Measurements from ENCODE around the gene S1PR4.
A peak's percentile ranks its signal among the peaks of the same experiment; 100 is the strongest.

The S1PR4 gene

GRCh38 chr19:3142781-3143337 lies 35.7 kb upstream of the S1PR4 start:
- TF ChIP-seq, protein P1, sequence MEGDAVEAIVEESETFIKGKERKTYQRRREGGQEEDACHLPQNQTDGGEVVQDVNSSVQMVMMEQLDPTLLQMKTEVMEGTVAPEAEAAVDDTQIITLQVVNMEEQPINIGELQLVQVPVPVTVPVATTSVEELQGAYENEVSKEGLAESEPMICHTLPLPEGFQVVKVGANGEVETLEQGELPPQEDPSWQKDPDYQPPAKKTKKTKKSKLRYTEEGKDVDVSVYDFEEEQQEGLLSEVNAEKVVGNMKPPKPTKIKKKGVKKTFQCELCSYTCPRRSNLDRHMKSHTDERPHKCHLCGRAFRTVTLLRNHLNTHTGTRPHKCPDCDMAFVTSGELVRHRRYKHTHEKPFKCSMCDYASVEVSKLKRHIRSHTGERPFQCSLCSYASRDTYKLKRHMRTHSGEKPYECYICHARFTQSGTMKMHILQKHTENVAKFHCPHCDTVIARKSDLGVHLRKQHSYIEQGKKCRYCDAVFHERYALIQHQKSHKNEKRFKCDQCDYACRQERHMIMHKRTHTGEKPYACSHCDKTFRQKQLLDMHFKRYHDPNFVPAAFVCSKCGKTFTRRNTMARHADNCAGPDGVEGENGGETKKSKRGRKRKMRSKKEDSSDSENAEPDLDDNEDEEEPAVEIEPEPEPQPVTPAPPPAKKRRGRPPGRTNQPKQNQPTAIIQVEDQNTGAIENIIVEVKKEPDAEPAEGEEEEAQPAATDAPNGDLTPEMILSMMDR (conservative IDR thresholded peaks at IDR 0.05; ENCODE audit: low read depth), result no peak
- CTCF ChIA-PET, result interaction anchor here (0.6 to 1.4 kb wide), 2 partner anchors 13 to 1433 kb away, joined by 3 to 7 read pairs; no protein-coding TSS in a partner anchor
- DNase-seq (ENCODE audit: low spot score), result no peak
- POLR2A ChIA-PET (ENCODE audit: low non-redundant PET), result interaction anchor here (1.1 kb wide), 1 partner anchor 10 kb away, joined by 4 read pairs; no protein-coding TSS in a partner anchor
- H3K27ac ChIP-seq, result peak overlapping the region; percentile 97

GRCh38 chr19:3145909-3146676 lies 32.5 kb upstream of the S1PR4 start:
- POLR2A ChIA-PET (ENCODE audit: low non-redundant PET), result no interaction called here

GRCh38 chr19:3146677-3147100 lies 31.9 kb upstream of the S1PR4 start:
- POLR2A ChIA-PET (ENCODE audit: low non-redundant PET), result no interaction called here
- CTCF ChIA-PET, result interaction anchor here (0.6 to 0.9 kb wide), 4 partner anchors 11 to 280 kb away, joined by 3 to 5 read pairs (median 3); partner anchors contain the start of gene GNA15

More at GRCh38 chr19:3145909-3146676, 32.5 kb upstream of the S1PR4 start:
- TF ChIP-seq, protein P1 (conservative IDR thresholded peaks at IDR 0.05; ENCODE audit: low read depth), result no peak
- peak overlapping the region; percentile 52 for H3K27ac ChIP-seq
- CTCF ChIA-PET, result interaction anchor here (0.6 to 0.9 kb wide), 4 partner anchors 11 to 1636 kb away, joined by 3 to 5 read pairs (median 3); partner anchors contain the start of gene GNA15
- DNase-seq (ENCODE audit: low spot score), result no peak

GRCh38 chr19:3148503-3148902 lies 30.1 kb upstream of the S1PR4 start:
- CTCF ChIA-PET, result no interaction called here
- POLR2A ChIA-PET (ENCODE audit: low non-redundant PET), result no interaction called here
- no peak for DNase-seq (ENCODE audit: low spot score)
- H3K27ac ChIP-seq, result peak overlapping the region; percentile 52
- TF ChIP-seq, protein P1 (conservative IDR thresholded peaks at IDR 0.05; ENCODE audit: low read depth), result no peak

More at GRCh38 chr19:3146677-3147100, 31.9 kb upstream of the S1PR4 start:
- TF ChIP-seq, protein P1 (conservative IDR thresholded peaks at IDR 0.05; ENCODE audit: low read depth), result peak; percentile 87
- no peak for DNase-seq (ENCODE audit: low spot score)
- peak overlapping the region; percentile 52 for H3K27ac ChIP-seq

GRCh38 chr19:3149089-3149488 lies 29.5 kb upstream of the S1PR4 start:
- TF ChIP-seq, protein P1 (conservative IDR thresholded peaks at IDR 0.05; ENCODE audit: low read depth), result no peak
- no peak for DNase-seq (ENCODE audit: low spot score)
- CTCF ChIA-PET, result no interaction called here
- POLR2A ChIA-PET (ENCODE audit: low non-redundant PET), result no interaction called here
- peak overlapping the region; percentile 52 for H3K27ac ChIP-seq

GRCh38 chr19:3149526-3150505 lies 28.8 kb upstream of the S1PR4 start:
- ChIA-PET CTCF (no interaction called here), POLR2A (ENCODE audit: low non-redundant PET) (no interaction called here)
- TF ChIP-seq, protein P1 (conservative IDR thresholded peaks at IDR 0.05; ENCODE audit: low read depth), result no peak
- DNase-seq (ENCODE audit: low spot score), result no peak
- H3K27ac ChIP-seq, result peak overlapping the region; percentile 43
